GM18909 (cell line): ENCODE data around the gene LIPG.
"Not testable (repeated sequence)": the region's sequence is repeated elsewhere in the genome, so short reads cannot be mapped to it uniquely, and the experiment has no call there.

ENCODE experiments used
- ATAC-seq: cut with Tn5 transposase; IDR thresholded peaks from one replicate; pipeline ENCODE4 v1.9.1; 2021; ENCODE audit warnings: mild to moderate bottlenecking; ENCODE audit not compliant: unreplicated experiment, poor library complexity

LIPG gene

GRCh38 chr18:49544362-49544761, 17.5 kb upstream of the LIPG start:
- ATAC-seq, result no peak

- no peak for ATAC-seq
Observed at GRCh38 chr18:49546278-49546677, 15.6 kb upstream of the LIPG start.

- ATAC-seq, result no peak
Observed at GRCh38 chr18:49546719-49547273, 15.1 kb upstream of the LIPG start.

- ATAC-seq, result no peak
Observed at GRCh38 chr18:49547701-49548100, 14.2 kb upstream of the LIPG start.

- ATAC-seq, result no peak
Observed at GRCh38 chr18:49548229-49548636, 13.6 kb upstream of the LIPG start.

GRCh38 chr18:49550621-49551339, 11.1 kb upstream of the LIPG start:
- no peak for ATAC-seq

GRCh38 chr18:49553003-49553402, 8.9 kb upstream of the LIPG start:
- no peak for ATAC-seq

GRCh38 chr18:49555641-49556040, 6.2 kb upstream of the LIPG start:
- no peak for ATAC-seq

GRCh38 chr18:49558356-49558755, 3.5 kb upstream of the LIPG start:
- ATAC-seq, result no peak

- ATAC-seq, result not testable (repeated sequence)
Observed at GRCh38 chr18:49559326-49559931, 2.4 kb upstream of the LIPG start.

- ATAC-seq, result no peak
Observed at GRCh38 chr18:49560277-49560623, 1.6 kb upstream of the LIPG start.

GRCh38 chr18:49560624-49561288, 1.1 kb upstream of the LIPG start:
- ATAC-seq, result no peak

GRCh38 chr18:49562481-49563129, 748 bp downstream of the LIPG start:
- ATAC-seq, result no peak

GRCh38 chr18:49563130-49563540, 1.3 kb downstream of the LIPG start:
- no peak for ATAC-seq

- ATAC-seq, result no peak
Observed at GRCh38 chr18:49563701-49564517, 2.1 kb downstream of the LIPG start.

GRCh38 chr18:49564518-49564834, 2.6 kb downstream of the LIPG start:
- no peak for ATAC-seq

- no peak for ATAC-seq
Observed at GRCh38 chr18:49565101-49565500, 3.2 kb downstream of the LIPG start.

GRCh38 chr18:49565612-49566011, 3.8 kb downstream of the LIPG start:
- ATAC-seq, result no peak

- ATAC-seq, result no peak
Observed at GRCh38 chr18:49566217-49566770, 4.4 kb downstream of the LIPG start.

GRCh38 chr18:49566985-49567384, 5.1 kb downstream of the LIPG start:
- no peak for ATAC-seq
